Gastroesophageal sphincter (tissue), 4 donors: ENCODE data around the gene OR10A2. TPM values are rescaled to one million over a fixed set of nuclear protein-coding genes. Genes with fewer than 3 reads are reported as not detected.
"Not testable (repeated sequence)": the region's sequence is repeated elsewhere in the genome, so short reads cannot be mapped to it uniquely, and the experiment has no call there.

Experiments
- ATAC-seq: fragments of 150-250 bp; one replicate; pipeline ENCODE4 v1.9.1; 2016; ENCODE audit warnings: mild to moderate bottlenecking, moderate library complexity
- H3K27ac ChIP-seq, 4 donors: fragments of 200-600 bp; sonication (generic) in 3 of 4; 1 replicate in 3 of 4; 2 replicates in 1 of 4; pipeline ENCODE4 v1.5.1; 2016 to 2019
- H3K27me3 ChIP-seq: fragments of 200-600 bp; sonication (generic); one replicate; pipeline ENCODE4 v1.5.1; 2019
- H3K36me3 ChIP-seq, 2 donors: fragments of 200-600 bp; sonication (generic); one replicate each; pipeline ENCODE4 v1.5.1; 2019; ENCODE audit warnings: control low read depth in 1 of 2
- H3K4me1 ChIP-seq, 3 donors: fragments of 200-600 bp; sonication (generic); 1 replicate in 2 of 3; 2 replicates in 1 of 3; pipeline ENCODE4 v1.5.1; 2016 to 2019; ENCODE audit warnings: control low read depth in 2 of 3
- H3K4me3 ChIP-seq, 2 donors: fragments of 200-600 bp; sonication (generic); one replicate each; pipeline ENCODE4 v1.5.1; 2019; ENCODE audit warnings: mild to moderate bottlenecking in 1 of 2, moderate library complexity in 1 of 2
- H3K9me3 ChIP-seq, 3 donors: fragments of 200-600 bp; sonication (generic); one replicate each; pipeline ENCODE4 v1.5.1; 2017 to 2019; ENCODE audit warnings: control low read depth in 2 of 3
- CTCF ChIP-seq, 4 experiments: fragments of 200-600 bp in 2 of 4; fragments of 450-650 bp in 2 of 4; sonication (generic) in 1 of 4; IDR thresholded peaks; one replicate each; pipeline ENCODE4 v1.5.1; 2017 to 2019; ENCODE audit warnings: antibody characterized with exemption in 4 of 4, mild to moderate bottlenecking in 2 of 4, moderate library complexity in 2 of 4
- EP300 ChIP-seq: sonication (generic); formaldehyde crosslinking; IDR thresholded peaks from one replicate; pipeline ENCODE4 v1.6.1; 2017; ENCODE audit warnings: antibody characterized with exemption, mild to moderate bottlenecking
- POLR2A ChIP-seq, 2 donors: fragments of 450-650 bp; IDR thresholded peaks; one replicate each; pipeline ENCODE4 v1.6.1; 2017; ENCODE audit warnings: antibody characterized with exemption in 2 of 2, mild to moderate bottlenecking in 2 of 2, moderate library complexity in 1 of 2
- POLR2AphosphoS5 ChIP-seq: sonication (generic); formaldehyde crosslinking; IDR thresholded peaks from one replicate; pipeline ENCODE4 v1.6.1; 2017; ENCODE audit warnings: antibody characterized with exemption
- WGBS, 2 donors: methylation state at CpG; one replicate each; pipeline ENCODE4 v1.1.5; 2018; ENCODE audit warnings: low coverage in 1 of 2; 5-methylcytosine and 5-hydroxymethylcytosine counted together
- total RNA-seq, 4 donors: library from RNA; depleted of rRNA; stranded (reverse); fragments of >200 nt; gene quantifications; one replicate each; pipeline ENCODE4 v1.1.0, GENCODE V29; 2016

The OR10A2 gene
- total RNA-seq, 4 donors from 2014 or later, result 0.12 TPM; not detected in 3

- H3K4me3 ChIP-seq, result no peak overlapping the region
- H3K9me3 ChIP-seq, result no peaks in the 10 kb centered on the region
- ATAC-seq, result no peak
- H3K4me1 ChIP-seq, result no peaks in the 10 kb centered on the region
- 43 to 63% methylated on average over 2 of the region's 2 CpGs for WGBS, 2 donors
- H3K27me3 ChIP-seq, result no peaks in the 10 kb centered on the region
- no peak overlapping the region for H3K27ac ChIP-seq
- no peaks in the 10 kb centered on the region for H3K36me3 ChIP-seq
- TF ChIP-seq POLR2AphosphoS5 (no peak), CTCF (IDR thresholded peaks at IDR 0.05) (no peak), POLR2A (IDR thresholded peaks at IDR 0.05) (no peak), EP300 (no peak)
Measured at GRCh38 chr11:6900327-6900999, 37.6 kb downstream of the OR10A2 start.

- not testable (repeated sequence) for H3K27me3 ChIP-seq, H3K4me3 ChIP-seq, H3K4me1 ChIP-seq, ATAC-seq, H3K36me3 ChIP-seq, H3K9me3 ChIP-seq, H3K27ac ChIP-seq
- 81% methylated on average over 6 of the region's 13 CpGs; no CpG with 5 or more reads in 1 of the 2 donors for WGBS, 2 donors
Measured at GRCh38 chr11:6904804-6905203, 41.9 kb downstream of the OR10A2 start.

- no peak overlapping the region for H3K4me3 ChIP-seq
- no peak for TF ChIP-seq POLR2A (IDR thresholded peaks at IDR 0.05)
- no peak for TF ChIP-seq POLR2AphosphoS5
- TF ChIP-seq CTCF (IDR thresholded peaks at IDR 0.05), result no peak
- TF ChIP-seq EP300, result no peak
- H3K36me3 ChIP-seq, result no peaks in the 10 kb centered on the region
- no peak overlapping the region for H3K27ac ChIP-seq
- no peak for ATAC-seq
- no peaks in the 10 kb centered on the region for H3K9me3 ChIP-seq
- 86 to 89% methylated on average over 2 to 3 of the region's 3 CpGs for WGBS, 2 donors
- no peaks in the 10 kb centered on the region for H3K27me3 ChIP-seq
- no peaks in the 10 kb centered on the region for H3K4me1 ChIP-seq
Measured at GRCh38 chr11:6911378-6911777, 48.5 kb downstream of the OR10A2 start.

GRCh38 chr11:6911948-6912347, 49.1 kb downstream of the OR10A2 start:
- WGBS, 2 donors, result 14 to 50% methylated on average over 1 to 3 of the region's 3 CpGs
- H3K36me3 ChIP-seq, result no peaks in the 10 kb centered on the region
- TF ChIP-seq POLR2AphosphoS5 (no peak), EP300 (no peak), POLR2A (IDR thresholded peaks at IDR 0.05) (no peak), CTCF (IDR thresholded peaks at IDR 0.05) (no peak)
- H3K4me1 ChIP-seq, result no peaks in the 10 kb centered on the region
- H3K4me3 ChIP-seq, result no peak overlapping the region
- H3K27me3 ChIP-seq, result no peaks in the 10 kb centered on the region
- no peak for ATAC-seq
- H3K27ac ChIP-seq, result no peak overlapping the region
- H3K9me3 ChIP-seq, result no peaks in the 10 kb centered on the region

GRCh38 chr11:6919698-6920097, 56.8 kb downstream of the OR10A2 start:
- H3K4me1 ChIP-seq, result no peaks in the 10 kb centered on the region
- WGBS, 2 donors, result 36 to 40% methylated on average over 2 of the region's 2 CpGs

More at GRCh38 chr11:6919698-6920097, 56.8 kb downstream of the OR10A2 start:
- no peak overlapping the region for H3K27ac ChIP-seq
- no peak for ATAC-seq
- TF ChIP-seq POLR2AphosphoS5 (no peak), EP300 (no peak), CTCF (IDR thresholded peaks at IDR 0.05) (no peak), POLR2A (IDR thresholded peaks at IDR 0.05) (no peak)
- no peaks in the 10 kb centered on the region for H3K27me3 ChIP-seq
- no peaks in the 10 kb centered on the region for H3K9me3 ChIP-seq
- no peak overlapping the region for H3K4me3 ChIP-seq
- no peaks in the 10 kb centered on the region for H3K36me3 ChIP-seq
